Uterus (tissue), 2 donors: Measurements from ENCODE around the gene ADAMTS4.

Source experiments
- CTCF ChIP-seq, 4 experiments: fragments of 200-600 bp in 2 of 4; fragments of 450-650 bp in 2 of 4; sonication (generic) in 2 of 4; IDR thresholded peaks; one replicate each; pipeline ENCODE4 v1.5.1; 2016 to 2019; ENCODE audit warnings: antibody characterized with exemption in 4 of 4, mild to moderate bottlenecking in 2 of 4, moderate library complexity in 1 of 4
- POLR2A ChIP-seq, 2 donors: fragments of 450-650 bp; IDR thresholded peaks; one replicate each; pipeline ENCODE4 v1.6.1; 2016; ENCODE audit warnings: antibody characterized with exemption in 2 of 2, mild to moderate bottlenecking in 1 of 2, moderate library complexity in 1 of 2

DNA sequence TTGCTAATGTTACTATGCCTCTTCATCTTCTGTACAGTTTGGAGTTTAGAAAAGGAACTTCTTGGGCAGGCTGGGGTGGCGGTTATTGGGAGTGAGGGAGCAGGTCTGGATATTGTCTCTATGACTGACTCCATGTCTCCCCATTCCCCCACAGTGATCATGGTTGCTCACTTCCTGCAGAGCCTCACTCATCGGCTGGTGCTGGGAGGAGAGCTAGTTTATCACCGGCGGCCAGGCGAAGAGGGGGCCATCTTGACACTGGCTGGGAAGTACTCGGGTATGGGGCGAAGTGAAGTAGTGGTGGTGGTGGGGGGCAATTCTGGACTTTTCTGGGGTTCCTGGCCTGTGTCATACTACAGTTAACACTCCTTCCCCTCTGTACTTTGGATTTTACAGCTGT lies 29.2 kb upstream of the ADAMTS4 start:
- TF ChIP-seq CTCF (IDR thresholded peaks at IDR 0.05) (no peak), POLR2A (IDR thresholded peaks at IDR 0.05) (no peak)
